COR-L47 (cell line): ENCODE results near the gene PARD6B.
"Not testable (repeated sequence)": the region's sequence is repeated elsewhere in the genome, so short reads cannot be mapped to it uniquely, and the experiment has no call there.

Source experiments
- DNase-seq: peaks from one replicate; lab custom pipeline; 2025; lab: John Stamatoyannopoulos, UW

PARD6B gene

GRCh38 chr20:50703651-50704438 lies 27.5 kb upstream of the PARD6B start:
- DNase-seq = not testable (repeated sequence)

GRCh38 chr20:50704514-50704913 lies 26.9 kb upstream of the PARD6B start:
- DNase-seq = no peak

- DNase-seq = no peak
Observed at GRCh38 chr20:50704971-50705370, 26.4 kb upstream of the PARD6B start.

- no peak for DNase-seq
Observed at GRCh38 chr20:50708845-50709635, 22.3 kb upstream of the PARD6B start.

DNA sequence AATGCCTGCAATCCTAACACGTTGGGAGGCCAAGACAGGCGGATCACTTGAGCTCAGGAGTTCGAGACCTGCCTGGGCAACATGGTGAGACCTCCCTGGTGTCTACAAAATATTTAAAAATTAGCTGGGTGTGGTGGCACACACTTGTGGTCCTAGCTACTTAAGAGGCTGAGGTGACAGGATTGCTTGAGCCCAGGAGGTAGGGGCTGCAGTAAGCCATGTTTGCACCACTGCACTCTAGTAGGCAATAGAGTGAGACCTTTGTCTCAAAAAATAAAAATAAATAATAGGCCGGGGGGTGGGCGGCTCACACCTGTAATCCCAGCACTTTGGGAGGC lies 21.8 kb upstream of the PARD6B start:
- no peak for DNase-seq

DNA sequence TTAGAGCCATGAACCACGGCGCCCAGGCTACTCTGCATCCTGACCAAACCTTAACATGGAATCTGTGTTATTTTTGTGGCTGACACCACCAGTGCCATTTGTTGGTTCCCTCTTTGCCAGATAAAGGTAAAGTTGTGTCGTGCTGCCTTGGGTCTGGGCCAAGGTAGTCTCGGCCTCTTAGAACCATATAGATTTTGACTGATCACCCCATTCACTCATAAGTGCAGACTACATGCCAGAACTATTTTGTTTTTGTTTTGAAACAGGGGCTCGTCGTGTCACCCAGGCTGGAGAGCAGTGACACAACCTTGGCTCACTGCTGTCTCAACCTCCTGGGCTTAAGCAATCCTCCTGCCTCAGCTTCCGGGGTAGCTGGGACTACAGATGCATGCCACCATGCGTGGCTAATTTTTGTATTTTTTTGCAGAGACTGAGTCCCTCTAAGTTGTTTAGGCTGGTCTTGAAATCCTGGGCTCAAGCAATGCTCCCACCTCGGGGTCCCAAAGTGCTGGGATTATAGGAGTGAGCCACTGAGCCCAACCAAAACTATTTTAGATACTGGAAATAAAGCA lies 20.8 kb upstream of the PARD6B start:
- DNase-seq = no peak

DNA sequence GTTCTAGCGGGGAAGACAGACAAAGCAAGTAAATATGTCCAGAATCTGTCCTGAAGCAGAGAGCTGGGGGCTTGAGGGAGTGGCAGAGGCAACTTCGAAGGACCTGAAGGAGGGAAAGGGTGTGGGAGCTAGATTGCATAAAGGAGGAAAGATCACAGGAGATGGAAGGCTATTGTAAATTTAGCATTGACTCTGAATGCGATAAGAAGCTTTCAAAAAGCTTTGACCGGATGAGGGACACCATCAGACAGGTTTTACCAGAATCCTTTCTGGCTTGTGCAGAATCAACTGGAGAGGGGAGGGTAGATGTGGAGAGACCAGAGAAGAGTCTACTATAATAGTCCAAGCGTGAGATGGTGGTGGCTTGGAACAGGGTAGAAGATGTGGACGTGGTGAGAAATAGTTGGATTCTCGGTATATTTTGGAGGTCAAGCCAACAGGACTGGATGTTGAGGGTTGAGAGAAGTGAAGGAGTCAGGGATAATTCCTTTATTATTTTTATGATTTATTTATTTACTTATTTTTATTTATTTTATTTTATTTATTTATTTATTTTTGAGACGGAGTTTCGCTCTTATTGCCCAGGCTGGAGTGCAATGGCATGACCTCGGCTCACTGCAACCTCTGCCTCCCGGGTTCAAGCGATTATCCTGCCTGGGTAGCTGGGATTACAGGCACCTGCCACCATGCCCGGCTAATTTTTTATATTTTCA lies 20.1 kb upstream of the PARD6B start:
- no peak for DNase-seq

GRCh38 chr20:50712771-50713656 lies 18.4 kb upstream of the PARD6B start:
- no peak for DNase-seq

GRCh38 chr20:50713657-50714101 lies 17.7 kb upstream of the PARD6B start:
- DNase-seq = peak; percentile 1

DNA sequence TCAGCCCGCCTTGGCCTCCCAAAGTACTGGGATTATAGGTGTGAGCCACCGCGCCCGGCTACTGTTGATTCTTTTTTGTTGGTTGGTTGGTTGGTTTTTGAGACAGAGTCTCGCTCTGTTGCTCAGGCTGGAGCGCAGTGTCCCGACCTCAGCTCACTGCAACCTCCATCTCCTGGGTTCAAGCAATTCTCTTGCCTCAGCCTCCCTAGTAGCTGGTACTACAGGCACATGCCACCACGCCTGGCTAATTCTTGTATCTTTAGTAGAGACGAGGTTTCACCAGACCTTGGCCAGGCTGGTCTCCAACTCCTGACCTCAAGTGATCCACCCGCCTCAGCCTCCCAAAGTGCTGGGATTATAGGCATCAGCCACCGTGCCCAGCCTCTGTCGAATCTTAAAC lies 17.0 kb upstream of the PARD6B start:
- not testable (repeated sequence) for DNase-seq

DNA sequence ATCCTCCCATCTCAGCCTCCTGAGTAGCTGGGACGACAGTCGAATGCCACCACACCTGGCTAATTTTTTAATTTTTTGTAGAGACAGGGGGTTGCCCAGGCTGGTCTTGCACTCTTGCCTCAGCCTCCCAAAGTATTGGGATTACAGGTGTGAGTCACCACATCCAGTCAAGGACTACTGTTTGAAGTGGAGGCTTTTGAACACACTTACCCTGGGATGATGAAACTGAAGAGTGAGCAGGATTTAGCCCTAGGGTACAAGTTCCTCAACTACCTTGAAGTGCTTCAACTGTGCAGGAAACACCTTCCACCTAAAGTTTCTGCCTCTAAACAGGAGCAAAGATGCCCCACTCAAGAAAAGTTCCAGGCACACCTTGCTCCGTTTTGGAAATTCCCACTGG lies 15.7 kb upstream of the PARD6B start:
- DNase-seq = no peak

GRCh38 chr20:50716518-50716917 lies 14.9 kb upstream of the PARD6B start:
- DNase-seq = no peak

- DNase-seq = no peak
Observed at GRCh38 chr20:50717312-50717711, 14.1 kb upstream of the PARD6B start.

DNA sequence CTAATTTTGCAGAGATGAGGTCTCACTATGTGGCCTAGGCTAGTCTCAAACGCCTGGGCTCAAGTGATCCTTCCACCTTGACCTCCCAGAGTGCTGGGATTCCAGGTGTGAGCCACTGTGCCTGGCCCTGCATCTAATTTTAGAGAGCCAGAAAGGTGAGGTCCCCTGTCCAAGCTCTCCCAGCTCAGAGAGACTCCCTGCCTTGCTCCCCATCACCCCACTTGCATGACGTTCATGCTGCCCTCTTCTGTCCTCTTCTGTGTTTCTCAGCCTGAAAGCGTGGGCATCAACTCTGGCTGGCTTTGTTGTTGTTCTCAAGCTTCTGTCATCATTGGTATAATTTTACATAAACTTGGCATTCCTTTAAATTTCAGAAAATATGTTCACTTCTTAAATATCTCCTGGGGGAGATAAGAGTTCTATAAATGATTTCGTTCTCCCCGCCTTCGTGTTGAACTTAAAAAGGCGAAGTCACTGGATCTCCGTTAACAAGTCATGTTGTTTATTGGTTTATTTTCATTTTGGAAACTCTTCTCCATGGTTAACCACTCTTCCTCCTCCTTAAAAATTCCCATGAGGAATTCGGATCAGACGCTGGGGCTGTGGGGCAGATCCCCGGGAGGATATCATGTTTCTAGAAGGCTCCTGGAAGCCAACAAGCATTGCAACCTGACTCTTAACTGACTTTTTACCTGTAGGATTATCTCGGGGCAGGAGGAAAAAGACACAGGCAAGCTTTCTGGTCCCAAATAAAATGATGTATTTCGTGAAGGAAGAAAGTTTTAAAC lies 13.2 kb upstream of the PARD6B start:
- no peak for DNase-seq

GRCh38 chr20:50719328-50719727 lies 12.1 kb upstream of the PARD6B start:
- no peak for DNase-seq

DNA sequence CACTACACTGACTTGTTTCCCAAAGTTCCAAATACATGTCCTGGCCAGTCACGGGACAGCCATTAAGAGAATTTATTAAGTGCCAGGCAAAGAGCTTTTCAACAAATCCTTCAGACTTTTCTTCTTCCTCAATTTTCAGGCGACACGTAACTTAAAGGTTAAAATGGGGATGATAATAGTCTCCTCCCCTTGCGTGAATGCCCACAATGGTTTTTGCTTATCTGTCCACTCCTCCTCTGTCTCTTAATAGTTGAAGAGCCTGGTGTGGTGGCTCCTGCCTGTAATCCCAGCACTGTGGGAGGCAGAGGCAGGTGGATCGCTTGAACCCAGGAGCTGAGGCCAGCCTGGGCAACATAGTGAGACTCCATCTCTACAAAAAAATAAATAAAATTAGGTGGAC lies 11.4 kb upstream of the PARD6B start:
- DNase-seq = no peak

DNA sequence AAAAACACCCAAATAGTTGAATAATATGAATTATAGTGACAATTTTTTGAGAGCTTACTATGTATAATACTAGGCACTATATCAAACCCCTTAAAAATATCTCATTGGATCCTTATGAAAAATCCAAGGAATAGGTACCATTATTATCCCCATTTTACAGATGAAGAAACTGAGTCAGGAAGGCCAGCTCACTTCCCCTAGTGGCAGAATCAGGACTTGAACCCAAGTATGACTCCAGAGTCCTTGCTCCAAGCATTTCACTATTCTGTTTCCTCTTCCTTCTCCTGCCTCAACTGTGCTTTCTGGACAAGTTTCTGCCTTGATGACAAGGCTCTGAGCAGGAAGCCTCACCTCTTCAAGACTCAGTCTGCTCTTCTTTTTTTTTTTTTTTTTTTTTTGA lies 10.8 kb upstream of the PARD6B start:
- no peak for DNase-seq

GRCh38 chr20:50721881-50722281 lies 9.5 kb upstream of the PARD6B start:
- DNase-seq = no peak

- DNase-seq = no peak
Observed at GRCh38 chr20:50722424-50723155, 8.8 kb upstream of the PARD6B start.

DNA sequence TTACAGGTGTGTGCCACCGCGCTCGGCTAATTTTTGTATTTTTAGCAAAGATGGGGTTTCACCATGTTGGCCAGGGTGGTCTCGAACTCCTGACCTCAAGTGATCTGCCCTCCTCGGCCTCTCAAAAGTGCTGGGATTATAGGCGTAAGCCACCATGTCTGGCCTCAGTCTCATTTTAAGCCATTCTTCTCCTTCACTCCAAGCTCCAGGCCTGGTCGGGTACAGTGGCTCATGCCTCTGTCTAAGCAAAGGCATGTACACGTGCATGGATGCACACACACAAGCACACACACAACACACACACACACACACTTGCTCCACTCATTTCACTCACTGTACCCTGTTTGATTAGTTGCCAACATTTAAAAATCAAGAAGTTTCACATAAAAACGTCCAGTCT lies 7.7 kb upstream of the PARD6B start:
- DNase-seq = no peak
